ENCODE results near the gene SORBS1. TPM values are rescaled to one million over a fixed set of nuclear protein-coding genes. Genes with fewer than 3 reads are reported as not detected.

Gene SORBS1
- total and polyA plus RNA-seq, 9 of the 15 experiments (the other 6 are each of a cell fraction or from before 2014, with no cell fraction given) = 2.0 to 13.3 (median 6.5) TPM

GRCh38 chr10:95419399-95419798 lies 141.8 kb downstream of the SORBS1 start (continued):
- no peak for TF ChIP-seq E2F6 (IDR thresholded peaks at IDR 0.05; ENCODE audit: borderline replicate concordance in 1 of 2, extremely low read depth in 1 of 2, insufficient read depth in 1 of 2, insufficient read length in 1 of 2, low read depth in 1 of 2, low read length in 1 of 2, poor library complexity in 1 of 2, severe bottlenecking in 1 of 2)
- no peak for TF ChIP-seq YBX1 (IDR thresholded peaks at IDR 0.05)
- no peak for TF ChIP-seq ZBED1 (IDR thresholded peaks at IDR 0.05)
- TF ChIP-seq, protein P1, sequence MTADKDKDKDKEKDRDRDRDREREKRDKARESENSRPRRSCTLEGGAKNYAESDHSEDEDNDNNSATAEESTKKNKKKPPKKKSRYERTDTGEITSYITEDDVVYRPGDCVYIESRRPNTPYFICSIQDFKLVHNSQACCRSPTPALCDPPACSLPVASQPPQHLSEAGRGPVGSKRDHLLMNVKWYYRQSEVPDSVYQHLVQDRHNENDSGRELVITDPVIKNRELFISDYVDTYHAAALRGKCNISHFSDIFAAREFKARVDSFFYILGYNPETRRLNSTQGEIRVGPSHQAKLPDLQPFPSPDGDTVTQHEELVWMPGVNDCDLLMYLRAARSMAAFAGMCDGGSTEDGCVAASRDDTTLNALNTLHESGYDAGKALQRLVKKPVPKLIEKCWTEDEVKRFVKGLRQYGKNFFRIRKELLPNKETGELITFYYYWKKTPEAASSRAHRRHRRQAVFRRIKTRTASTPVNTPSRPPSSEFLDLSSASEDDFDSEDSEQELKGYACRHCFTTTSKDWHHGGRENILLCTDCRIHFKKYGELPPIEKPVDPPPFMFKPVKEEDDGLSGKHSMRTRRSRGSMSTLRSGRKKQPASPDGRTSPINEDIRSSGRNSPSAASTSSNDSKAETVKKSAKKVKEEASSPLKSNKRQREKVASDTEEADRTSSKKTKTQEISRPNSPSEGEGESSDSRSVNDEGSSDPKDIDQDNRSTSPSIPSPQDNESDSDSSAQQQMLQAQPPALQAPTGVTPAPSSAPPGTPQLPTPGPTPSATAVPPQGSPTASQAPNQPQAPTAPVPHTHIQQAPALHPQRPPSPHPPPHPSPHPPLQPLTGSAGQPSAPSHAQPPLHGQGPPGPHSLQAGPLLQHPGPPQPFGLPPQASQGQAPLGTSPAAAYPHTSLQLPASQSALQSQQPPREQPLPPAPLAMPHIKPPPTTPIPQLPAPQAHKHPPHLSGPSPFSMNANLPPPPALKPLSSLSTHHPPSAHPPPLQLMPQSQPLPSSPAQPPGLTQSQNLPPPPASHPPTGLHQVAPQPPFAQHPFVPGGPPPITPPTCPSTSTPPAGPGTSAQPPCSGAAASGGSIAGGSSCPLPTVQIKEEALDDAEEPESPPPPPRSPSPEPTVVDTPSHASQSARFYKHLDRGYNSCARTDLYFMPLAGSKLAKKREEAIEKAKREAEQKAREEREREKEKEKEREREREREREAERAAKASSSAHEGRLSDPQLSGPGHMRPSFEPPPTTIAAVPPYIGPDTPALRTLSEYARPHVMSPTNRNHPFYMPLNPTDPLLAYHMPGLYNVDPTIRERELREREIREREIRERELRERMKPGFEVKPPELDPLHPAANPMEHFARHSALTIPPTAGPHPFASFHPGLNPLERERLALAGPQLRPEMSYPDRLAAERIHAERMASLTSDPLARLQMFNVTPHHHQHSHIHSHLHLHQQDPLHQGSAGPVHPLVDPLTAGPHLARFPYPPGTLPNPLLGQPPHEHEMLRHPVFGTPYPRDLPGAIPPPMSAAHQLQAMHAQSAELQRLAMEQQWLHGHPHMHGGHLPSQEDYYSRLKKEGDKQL (CRISPR knock-in tag; IDR thresholded peaks at IDR 0.05; ENCODE audit: borderline replicate concordance) = no peak
- TF ChIP-seq POLR2B (IDR thresholded peaks at IDR 0.05; ENCODE audit: low read depth, partially characterized antibody) = no peak
- TF ChIP-seq ZZZ3 (IDR thresholded peaks at IDR 0.05) = no peak
- TF ChIP-seq CBFA2T3 (IDR thresholded peaks at IDR 0.05) = no peak
